Measurements from ENCODE around the gene MAPKAPK3.

MAPKAPK3 gene

DNA sequence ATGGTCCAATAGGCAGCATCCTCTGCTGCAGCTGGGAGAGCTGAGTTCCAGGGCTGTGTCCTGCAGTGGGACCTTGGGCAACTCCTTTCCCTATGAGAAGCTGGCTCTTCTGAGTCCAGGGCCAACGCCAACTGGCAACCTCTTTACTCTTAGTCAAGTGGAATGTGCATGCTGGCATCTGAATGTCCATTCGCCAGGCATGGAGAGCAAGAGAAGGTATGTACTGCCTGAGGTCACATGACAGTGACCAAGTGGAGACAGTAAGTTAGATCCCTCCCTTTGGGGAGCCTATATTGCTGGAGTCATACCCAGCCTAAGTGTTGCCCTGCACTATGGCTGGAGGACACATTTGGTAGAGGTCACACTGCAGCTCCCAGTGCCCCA is 35.5 kb upstream of the MAPKAPK3 start:
- no peak for TF ChIP-seq CTCF (conservative IDR thresholded peaks at IDR 0.05; ENCODE audit: low read length)
- H3K4me3 ChIP-seq (ENCODE audit: low read length), result no peak overlapping the region
- DNase-seq (ENCODE audit: low read depth), result peak; percentile 18

GRCh38 chr3:50582083-50582482 is 34.9 kb upstream of the MAPKAPK3 start:
- DNase-seq (ENCODE audit: low read depth), result no peak
- no peak for TF ChIP-seq CTCF (conservative IDR thresholded peaks at IDR 0.05; ENCODE audit: low read length)
- no peak overlapping the region for H3K4me3 ChIP-seq (ENCODE audit: low read length)

- no peak for TF ChIP-seq CTCF (conservative IDR thresholded peaks at IDR 0.05; ENCODE audit: low read length)
- peak; percentile 68 for DNase-seq (ENCODE audit: low read depth)
- H3K4me3 ChIP-seq (ENCODE audit: low read length), result no peak overlapping the region
Measured at GRCh38 chr3:50583897-50584296, 33.1 kb upstream of the MAPKAPK3 start.

DNA sequence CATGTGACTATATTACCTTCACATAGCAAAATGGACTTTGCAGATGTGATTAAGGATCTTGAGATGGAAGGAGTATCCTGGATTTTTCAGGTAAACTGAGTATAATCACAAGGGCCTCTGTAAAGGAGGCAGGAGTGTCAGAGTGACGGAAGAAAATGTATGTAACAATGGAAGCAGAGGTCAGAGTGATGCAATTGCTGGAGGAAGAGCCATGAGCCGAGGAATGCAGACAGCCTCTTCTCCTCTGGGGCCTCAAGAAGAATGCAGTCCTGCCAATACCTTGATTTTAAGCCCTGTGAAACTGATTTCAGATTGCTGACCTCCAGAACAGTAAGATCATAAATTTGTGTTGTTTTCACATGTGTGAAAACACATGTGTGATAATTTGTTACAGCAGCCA is 32.6 kb upstream of the MAPKAPK3 start:
- TF ChIP-seq CTCF (conservative IDR thresholded peaks at IDR 0.05; ENCODE audit: low read length), result no peak
- peak; percentile 39 for DNase-seq (ENCODE audit: low read depth)
- no peak overlapping the region for H3K4me3 ChIP-seq (ENCODE audit: low read length)

- H3K4me3 ChIP-seq (ENCODE audit: low read length), result no peak overlapping the region
- DNase-seq (ENCODE audit: low read depth), result no peak
- TF ChIP-seq CTCF (conservative IDR thresholded peaks at IDR 0.05; ENCODE audit: low read length), result no peak
Measured at GRCh38 chr3:50585919-50586762, 30.8 kb upstream of the MAPKAPK3 start.

GRCh38 chr3:50586763-50587070 is 30.2 kb upstream of the MAPKAPK3 start:
- no peak for DNase-seq (ENCODE audit: low read depth)
- no peak overlapping the region for H3K4me3 ChIP-seq (ENCODE audit: low read length)
- TF ChIP-seq CTCF (conservative IDR thresholded peaks at IDR 0.05; ENCODE audit: low read length), result no peak

DNA sequence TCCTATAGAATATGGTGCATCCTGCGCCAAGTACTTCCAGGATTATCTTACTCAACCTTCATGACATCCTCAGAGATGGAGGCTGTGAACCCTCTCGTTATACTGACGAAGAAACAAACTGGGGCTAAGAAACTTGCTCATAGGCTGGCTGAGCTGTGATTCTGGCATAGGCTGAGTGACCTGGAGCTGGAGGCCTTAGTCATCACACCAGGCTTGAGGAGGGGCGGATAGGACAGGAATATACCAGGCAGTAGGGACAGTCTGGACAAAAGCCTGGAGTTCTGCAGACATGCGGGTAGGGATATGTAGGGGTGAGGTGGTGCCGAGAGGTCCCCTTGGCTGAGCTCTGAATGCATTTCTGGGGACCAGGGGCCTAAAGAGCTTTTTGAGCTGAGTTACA is 29.6 kb upstream of the MAPKAPK3 start:
- no peak for DNase-seq (ENCODE audit: low read depth)

More for the DNA sequence above, 29.6 kb upstream of the MAPKAPK3 start:
- no peak overlapping the region for H3K4me3 ChIP-seq (ENCODE audit: low read length)
- no peak for TF ChIP-seq CTCF (conservative IDR thresholded peaks at IDR 0.05; ENCODE audit: low read length)
